SU-DHL-6 (cell line): ENCODE data around the gene KRTAP5-11.
"Not testable (repeated sequence)": the region's sequence is repeated elsewhere in the genome, so short reads cannot be mapped to it uniquely, and the experiment has no call there.

Experiments
- H2AFZ ChIP-seq: fragments of 200-600 bp; sonication (generic); 2 replicates; pipeline ENCODE4 v1.6.1; 2014; ENCODE audit warnings: low read depth, mild to moderate bottlenecking, moderate library complexity, mixed read lengths, antibody characterized with exemption, low read length; ENCODE audit not compliant: severe bottlenecking
- H3F3A ChIP-seq: fragments of 200-600 bp; shearing (Covaris generic); 2 replicates; pipeline ENCODE4 v1.6.0; 2016; ENCODE audit warnings: antibody characterized with exemption, mild to moderate bottlenecking; ENCODE audit not compliant: insufficient read depth
- H3K27ac ChIP-seq: fragments of 200-600 bp; sonication (generic); 2 replicates; pipeline ENCODE4 v1.5.1; 2016; ENCODE audit warnings: low read depth, mild to moderate bottlenecking, low read length, moderate library complexity, mixed read lengths
- H3K27me3 ChIP-seq: fragments of 200-600 bp; sonication (generic), shearing (Covaris generic); 2 replicates; pipeline ENCODE4 v1.6.0; 2014; ENCODE audit warnings: mild to moderate bottlenecking, low read length
- H3K36me3 ChIP-seq: fragments of 200-600 bp; sonication (generic); 2 replicates; pipeline ENCODE4 v1.6.1; 2014; ENCODE audit warnings: mild to moderate bottlenecking, low read length, mixed read lengths
- H3K4me2 ChIP-seq: fragments of 300-600, 200-600 bp; shearing (Covaris generic), sonication (generic); 2 replicates; pipeline ENCODE4 v1.6.0; 2014; ENCODE audit warnings: low read length, low read depth, mild to moderate bottlenecking; ENCODE audit not compliant: poor library complexity, severe bottlenecking
- H3K4me3 ChIP-seq: fragments of 200-600 bp; sonication (generic); 2 replicates; pipeline ENCODE4 v1.5.1; 2014; ENCODE audit warnings: antibody characterized with exemption, low read length, mild to moderate bottlenecking, mixed read lengths; ENCODE audit not compliant: insufficient read depth, poor library complexity, severe bottlenecking
- H3K79me2 ChIP-seq: fragments of 200-600 bp; sonication (generic); 2 replicates; pipeline ENCODE4 v1.6.1; 2014; ENCODE audit warnings: mild to moderate bottlenecking, low read length, moderate library complexity; ENCODE audit not compliant: insufficient read depth
- H3K9ac ChIP-seq: fragments of 200-600 bp; sonication (generic); 2 replicates; pipeline ENCODE4 v1.7.0; 2014; ENCODE audit warnings: mild to moderate bottlenecking, low read length
- H3K9me2 ChIP-seq: fragments of 200-600 bp; sonication (generic); replicated peaks from 2 replicates; pipeline ENCODE4 v1.6.1; 2014; ENCODE audit warnings: low read length; ENCODE audit not compliant: insufficient read depth
- H3K9me3 ChIP-seq: fragments of 200-600 bp; sonication (generic); 2 replicates; pipeline ENCODE4 v1.6.1; 2014; ENCODE audit warnings: low read length, mixed read lengths; ENCODE audit not compliant: insufficient read depth
- H4K20me1 ChIP-seq: fragments of 200-600 bp; sonication (generic); 2 replicates; pipeline ENCODE4 v1.6.1; 2014; ENCODE audit warnings: low read depth, mild to moderate bottlenecking, antibody characterized with exemption, low read length, moderate library complexity, mixed read lengths

The KRTAP5-11 gene

DNA sequence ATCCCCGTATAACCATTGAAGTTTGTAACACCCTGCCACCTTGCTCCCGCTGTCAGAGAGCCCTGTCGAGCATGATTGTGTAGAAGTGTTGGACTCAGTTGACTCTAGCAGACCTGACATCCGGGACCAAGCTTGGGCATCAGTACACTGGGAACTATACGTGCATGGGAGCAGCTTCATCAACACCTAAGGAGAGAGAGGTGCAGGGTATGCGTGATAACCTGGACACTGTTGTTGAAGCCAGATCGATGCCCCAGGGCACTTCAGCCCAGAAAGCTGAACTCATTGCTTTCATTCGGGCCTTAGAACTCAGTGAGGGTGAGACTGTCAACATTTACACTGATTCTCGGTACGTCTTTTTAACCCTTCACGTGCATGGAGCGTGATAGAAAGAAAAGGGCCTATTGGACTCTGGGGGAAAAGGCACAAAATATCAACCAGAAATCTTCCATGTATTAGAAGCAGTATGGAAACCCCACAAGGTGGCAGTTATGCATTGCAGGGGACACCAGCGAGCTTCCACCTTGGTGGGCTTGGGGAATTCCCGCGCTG, 31.8 kb upstream of the KRTAP5-11 start:
- not testable (repeated sequence) for H3K9me2 ChIP-seq, H3K27ac ChIP-seq, H3K36me3 ChIP-seq, H3K9ac ChIP-seq, H3K9me3 ChIP-seq, H3K79me2 ChIP-seq, H4K20me1 ChIP-seq, H3K4me3 ChIP-seq, H3K27me3 ChIP-seq, H2AFZ ChIP-seq, H3K4me2 ChIP-seq, H3F3A ChIP-seq

DNA sequence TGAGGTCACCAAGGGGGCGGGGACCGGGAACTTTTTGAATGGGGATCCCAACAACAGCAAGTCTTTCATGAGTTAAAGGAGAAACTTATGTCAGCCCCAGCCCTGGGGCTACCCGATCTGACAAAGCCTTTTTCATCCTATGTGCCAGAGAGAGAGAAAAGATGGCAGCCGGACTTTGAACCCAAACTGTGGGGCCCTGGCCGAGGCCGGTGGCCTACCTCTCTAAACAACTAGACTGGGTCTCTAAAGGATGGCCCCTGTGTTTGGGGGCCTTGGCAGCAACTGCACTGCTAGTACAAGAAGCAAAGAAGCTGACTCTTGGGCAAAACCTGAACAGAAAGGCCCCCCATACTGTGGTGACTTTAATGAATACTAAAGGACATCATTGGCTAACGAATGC, 31.3 kb upstream of the KRTAP5-11 start:
- not testable (repeated sequence) for H3K36me3 ChIP-seq, H2AFZ ChIP-seq, H3K4me2 ChIP-seq, H3K9me2 ChIP-seq, H3K27ac ChIP-seq, H3K9ac ChIP-seq, H3K9me3 ChIP-seq, H3K27me3 ChIP-seq, H3K4me3 ChIP-seq, H4K20me1 ChIP-seq, H3K79me2 ChIP-seq, H3F3A ChIP-seq

DNA sequence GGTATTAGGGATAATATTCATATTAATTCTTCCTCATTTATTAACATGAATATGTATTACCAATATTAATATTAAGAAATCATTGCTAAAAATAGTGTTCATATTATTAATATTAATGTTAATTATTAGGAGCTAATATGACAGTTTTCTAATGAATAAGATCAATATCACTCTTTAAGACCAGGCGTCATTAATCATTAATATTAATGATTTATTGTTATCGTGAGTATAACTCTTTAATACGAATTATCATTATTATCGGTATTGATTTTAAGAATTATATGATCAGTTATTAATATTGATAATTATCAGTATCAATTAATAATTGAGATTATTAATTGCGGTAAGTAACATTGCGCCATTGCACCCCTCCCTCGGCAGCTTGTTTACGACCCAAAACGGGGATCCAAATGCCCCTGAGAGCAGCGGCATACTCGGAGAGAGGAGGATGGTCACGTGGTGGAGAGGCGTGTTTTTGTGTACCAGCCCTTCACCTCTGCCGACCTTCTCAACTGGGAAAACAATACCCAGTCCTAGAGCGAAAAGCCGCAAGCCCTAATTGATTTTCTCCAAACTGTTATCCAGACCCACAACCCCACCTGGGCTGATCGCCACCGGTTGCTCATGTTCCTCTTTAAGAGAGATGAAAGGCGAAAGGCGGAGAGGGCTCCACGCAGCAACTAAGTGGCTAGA, 28.7 kb upstream of the KRTAP5-11 start:
- H3K27ac ChIP-seq, H3K27me3 ChIP-seq, H3K4me2 ChIP-seq, H4K20me1 ChIP-seq, H3K4me3 ChIP-seq, H3K9ac ChIP-seq, H3F3A ChIP-seq, H3K79me2 ChIP-seq, H3K36me3 ChIP-seq, H2AFZ ChIP-seq, H3K9me3 ChIP-seq, H3K9me2 ChIP-seq: not testable (repeated sequence)

DNA sequence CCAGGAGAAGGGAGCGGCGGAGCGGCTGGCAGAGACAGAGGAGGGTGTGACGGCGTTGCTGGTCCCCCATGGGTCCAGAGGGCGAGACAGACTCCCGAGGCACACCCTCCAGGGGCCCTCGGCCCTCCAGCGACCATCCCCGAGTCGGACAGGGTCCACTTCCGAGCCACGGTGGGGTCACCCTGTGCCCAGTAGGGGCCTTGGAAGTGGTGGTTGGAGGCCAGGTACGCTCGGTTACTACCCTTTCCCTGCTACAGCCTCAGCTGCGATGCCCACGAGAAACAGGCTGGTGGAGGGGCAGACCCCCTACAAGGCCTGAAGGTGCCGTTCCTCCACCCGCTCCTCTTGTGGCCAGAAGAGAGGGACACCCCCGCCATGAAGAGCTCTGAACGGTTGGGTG, 25.6 kb upstream of the KRTAP5-11 start:
- not testable (repeated sequence) for H3K36me3 ChIP-seq, H3K27me3 ChIP-seq, H4K20me1 ChIP-seq, H3K4me2 ChIP-seq, H3F3A ChIP-seq, H3K4me3 ChIP-seq, H3K9ac ChIP-seq, H2AFZ ChIP-seq, H3K9me3 ChIP-seq, H3K27ac ChIP-seq, H3K79me2 ChIP-seq, H3K9me2 ChIP-seq

DNA sequence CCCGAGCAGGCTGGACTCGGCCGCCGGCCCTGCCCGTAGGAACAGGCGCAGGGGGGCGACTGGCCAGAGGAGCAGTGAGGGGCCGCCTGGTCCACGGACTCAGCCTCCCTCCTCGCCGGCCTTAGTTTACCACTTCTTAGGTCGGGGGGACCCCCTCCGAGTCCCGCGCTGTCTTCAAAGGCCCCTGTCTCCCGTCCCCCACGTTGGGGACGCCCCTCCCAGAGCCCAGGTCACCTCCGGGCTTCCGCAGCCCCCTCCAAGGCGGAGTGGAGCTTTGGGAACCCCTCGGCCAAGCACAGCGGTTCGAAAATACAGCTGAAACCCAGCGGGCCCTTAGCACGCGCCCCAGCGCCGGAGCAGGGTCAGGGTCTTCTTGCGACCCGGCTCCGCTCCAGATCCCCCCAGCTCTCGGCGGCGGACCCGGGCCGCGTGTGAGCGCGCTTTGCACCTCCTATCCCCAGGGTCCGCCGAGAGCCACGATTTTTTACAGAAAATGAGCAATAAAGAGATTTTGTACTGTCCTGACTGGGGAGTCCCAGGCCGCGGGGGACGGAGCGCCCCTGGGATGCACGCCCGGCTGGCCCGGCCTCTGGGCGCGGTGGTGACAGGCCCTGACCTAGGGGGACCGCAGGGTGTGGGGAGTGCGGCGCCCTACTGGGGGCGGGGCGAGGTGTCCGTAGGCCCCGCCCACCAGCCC, 25.0 kb upstream of the KRTAP5-11 start:
- not testable (repeated sequence) for H3K9ac ChIP-seq, H3K4me3 ChIP-seq, H4K20me1 ChIP-seq, H3K9me3 ChIP-seq, H3K27me3 ChIP-seq, H3F3A ChIP-seq, H2AFZ ChIP-seq, H3K36me3 ChIP-seq, H3K27ac ChIP-seq, H3K9me2 ChIP-seq, H3K4me2 ChIP-seq, H3K79me2 ChIP-seq

DNA sequence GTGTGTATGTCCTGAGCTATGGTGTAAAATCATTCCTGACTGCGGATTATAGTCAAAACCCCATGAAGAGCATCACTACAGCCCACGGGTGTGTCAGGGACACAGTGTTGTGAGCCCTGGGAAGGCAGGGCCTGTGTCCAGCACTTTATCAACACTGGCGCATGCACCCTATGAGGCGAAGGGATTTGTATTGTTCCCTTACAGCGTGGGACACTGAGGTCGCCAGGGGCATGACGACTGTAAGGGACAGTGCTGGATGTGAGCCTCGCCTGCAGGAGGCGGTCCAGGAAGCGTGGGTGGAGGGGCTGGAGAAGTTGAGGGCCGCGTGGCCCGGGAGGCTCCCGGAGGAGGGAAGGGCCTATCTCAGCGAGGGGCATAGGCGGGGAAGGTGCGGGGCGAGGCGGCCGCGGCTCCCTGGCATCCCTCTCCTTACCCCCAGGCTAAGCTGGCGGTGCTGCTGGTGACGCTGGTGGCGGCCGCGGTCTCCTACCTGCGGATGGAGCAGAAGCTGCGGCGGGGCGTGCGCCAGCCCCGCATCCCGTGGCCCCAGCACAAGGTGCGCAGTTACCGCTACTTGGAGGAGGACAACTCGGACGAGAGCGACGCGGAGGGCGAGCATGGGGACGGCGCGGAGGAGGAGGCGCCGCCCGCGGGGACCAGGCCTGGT, 24.3 kb upstream of the KRTAP5-11 start:
- not testable (repeated sequence) for H3K4me2 ChIP-seq, H3K9me2 ChIP-seq, H3F3A ChIP-seq, H3K79me2 ChIP-seq, H3K9me3 ChIP-seq, H4K20me1 ChIP-seq, H3K4me3 ChIP-seq, H2AFZ ChIP-seq, H3K36me3 ChIP-seq, H3K27me3 ChIP-seq, H3K27ac ChIP-seq, H3K9ac ChIP-seq

DNA sequence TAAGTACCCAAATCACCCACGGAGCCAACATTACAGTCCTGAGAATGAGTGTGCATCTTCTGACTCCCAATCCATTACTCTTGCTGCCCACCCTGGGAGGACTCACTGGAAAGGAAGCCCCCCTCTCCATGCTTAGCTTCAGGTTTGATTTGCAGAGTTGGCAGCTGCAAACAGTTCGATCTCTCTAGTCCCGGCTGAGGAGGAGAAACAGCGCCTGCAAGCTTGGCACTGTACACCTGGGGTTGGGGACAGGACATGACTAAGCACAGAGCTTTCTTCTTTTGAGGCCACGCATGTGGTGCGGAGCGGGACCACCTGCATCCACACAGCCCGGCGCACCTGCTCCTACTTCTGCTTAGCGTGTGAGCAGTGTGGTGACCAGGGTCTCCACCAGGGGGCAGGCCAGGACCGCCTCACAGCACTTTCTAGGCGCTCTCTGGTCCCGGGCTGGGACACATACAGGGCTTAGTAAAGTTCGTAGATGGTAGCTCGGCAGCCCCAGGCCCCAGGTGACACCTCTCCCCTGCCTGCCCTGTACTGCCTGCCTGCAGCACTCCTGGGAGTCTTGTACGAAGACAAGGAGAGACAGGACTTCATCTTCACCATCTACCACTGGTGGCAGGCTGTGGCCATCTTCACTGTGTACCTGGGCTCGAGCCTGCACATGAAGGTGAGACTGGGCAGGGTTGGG, 22.3 kb upstream of the KRTAP5-11 start:
- not testable (repeated sequence) for H3K9ac ChIP-seq, H2AFZ ChIP-seq, H3K36me3 ChIP-seq, H3F3A ChIP-seq, H3K9me2 ChIP-seq, H3K4me2 ChIP-seq, H3K79me2 ChIP-seq, H3K9me3 ChIP-seq, H3K4me3 ChIP-seq, H3K27me3 ChIP-seq, H4K20me1 ChIP-seq, H3K27ac ChIP-seq
